HEK293T (cell line): ENCODE results near the gene CTTNBP2.

ENCODE experiments used
- CTCF ChIA-PET: fragments of 350-600 bp; formaldehyde crosslinking; extraction: SDS; loops from one replicate; lab custom pipeline; 2021; ENCODE audit warnings: antibody characterized with exemption, inconsistent platforms; lab: Yijun Ruan, JAX
- POLR2A ChIA-PET: fragments of 350-600 bp; formaldehyde crosslinking; extraction: SDS; loops from one replicate; lab custom pipeline; 2020; ENCODE audit warnings: antibody characterized with exemption, inconsistent platforms; lab: Yijun Ruan, JAX
- DNase-seq: peaks from one replicate; pipeline ENCODE4 v3.0.0; 2012; ENCODE audit warnings: mixed read lengths; ENCODE audit errors: extremely low spot score
- ARNT ChIP-seq: fragments of 450-650 bp; IDR thresholded peaks from 2 replicates; pipeline ENCODE4 v1.6.1; 2017; ENCODE audit warnings: mild to moderate bottlenecking
- BHLHE40 ChIP-seq: fragments of 450-650 bp; IDR thresholded peaks from 2 replicates; pipeline ENCODE4 v1.6.1; 2016; ENCODE audit warnings: mild to moderate bottlenecking, moderate library complexity, borderline replicate concordance
- CTBP1 ChIP-seq: fragments of 450-650 bp; IDR thresholded peaks from 2 replicates; pipeline ENCODE4 v1.6.1; 2016; ENCODE audit warnings: borderline replicate concordance
- ELF4 ChIP-seq: fragments of 450-650 bp; IDR thresholded peaks from 2 replicates; pipeline ENCODE4 v1.6.1; 2017; ENCODE audit warnings: antibody characterized with exemption
- FOXA1 ChIP-seq: fragments of 450-650 bp; IDR thresholded peaks from 2 replicates; pipeline ENCODE4 v1.6.1; 2016; ENCODE audit warnings: mild to moderate bottlenecking
- FOXK2 ChIP-seq: fragments of 450-650 bp; IDR thresholded peaks from 2 replicates; pipeline ENCODE4 v1.6.1; 2016; ENCODE audit warnings: mild to moderate bottlenecking
- FOXM1 ChIP-seq: fragments of 450-650 bp; IDR thresholded peaks from 2 replicates; pipeline ENCODE4 v1.6.1; 2017; ENCODE audit warnings: mild to moderate bottlenecking, borderline replicate concordance
- HDGF ChIP-seq: fragments of 450-650 bp; IDR thresholded peaks from 2 replicates; pipeline ENCODE4 v1.6.1; 2017; ENCODE audit warnings: antibody characterized with exemption, borderline replicate concordance
- L3MBTL2 ChIP-seq: fragments of 450-650 bp; conservative IDR thresholded peaks from 2 replicates; pipeline ENCODE4 v1.6.1; 2016; ENCODE audit warnings: mild to moderate bottlenecking
- LEF1 ChIP-seq: fragments of 450-650 bp; IDR thresholded peaks from 2 replicates; pipeline ENCODE4 v1.6.1; 2017; ENCODE audit warnings: mild to moderate bottlenecking, borderline replicate concordance
- NFRKB ChIP-seq: fragments of 450-650 bp; IDR thresholded peaks from 2 replicates; pipeline ENCODE4 v1.6.1; 2016; ENCODE audit warnings: mild to moderate bottlenecking, moderate library complexity
- SP1 ChIP-seq: fragments of 450-650 bp; IDR thresholded peaks from 2 replicates; pipeline ENCODE4 v1.6.1; 2017
- SUZ12 ChIP-seq: fragments of 450-650 bp; IDR thresholded peaks from 2 replicates; pipeline ENCODE4 v1.6.1; 2016; ENCODE audit warnings: mild to moderate bottlenecking
- TARDBP ChIP-seq: fragments of 450-650 bp; IDR thresholded peaks from 2 replicates; pipeline ENCODE4 v1.6.1; 2016
- ZNF384 ChIP-seq: fragments of 450-650 bp; IDR thresholded peaks from 2 replicates; pipeline ENCODE4 v1.6.1; 2016
- TF ChIP-seq, protein P1 (sequence below): fragments of 450-650 bp; IDR thresholded peaks from 2 replicates; pipeline ENCODE4 v1.6.1; 2016

CTTNBP2 gene

DNA sequence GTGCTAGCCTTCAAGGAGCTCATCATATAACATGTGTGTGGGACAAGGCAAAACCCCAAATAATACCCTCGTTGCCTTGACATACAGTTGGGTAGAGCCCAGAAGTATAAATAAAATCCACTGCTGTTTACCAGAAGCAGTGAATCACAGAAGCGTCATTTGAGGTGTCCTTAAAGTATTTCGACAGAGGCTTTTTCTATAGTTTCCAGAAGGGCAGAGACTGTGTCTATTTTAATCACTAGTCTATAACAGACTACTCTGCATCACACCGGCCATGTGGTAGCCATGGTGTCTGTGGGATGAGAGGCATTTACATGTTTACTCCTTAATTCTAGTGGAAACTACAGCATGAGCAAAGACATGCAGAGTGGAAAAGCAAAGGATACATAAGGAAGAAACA, 131.3 kb downstream of the CTTNBP2 start:
- TF ChIP-seq L3MBTL2 (no peak), FOXA1 (no peak), CTBP1 (no peak), BHLHE40 (no peak), HDGF (no peak), ZNF384 (no peak), FOXK2 (no peak), LEF1 (no peak), TARDBP (no peak), ARNT (no peak), NFRKB (no peak), FOXM1 (no peak)
- TF ChIP-seq, protein P1, sequence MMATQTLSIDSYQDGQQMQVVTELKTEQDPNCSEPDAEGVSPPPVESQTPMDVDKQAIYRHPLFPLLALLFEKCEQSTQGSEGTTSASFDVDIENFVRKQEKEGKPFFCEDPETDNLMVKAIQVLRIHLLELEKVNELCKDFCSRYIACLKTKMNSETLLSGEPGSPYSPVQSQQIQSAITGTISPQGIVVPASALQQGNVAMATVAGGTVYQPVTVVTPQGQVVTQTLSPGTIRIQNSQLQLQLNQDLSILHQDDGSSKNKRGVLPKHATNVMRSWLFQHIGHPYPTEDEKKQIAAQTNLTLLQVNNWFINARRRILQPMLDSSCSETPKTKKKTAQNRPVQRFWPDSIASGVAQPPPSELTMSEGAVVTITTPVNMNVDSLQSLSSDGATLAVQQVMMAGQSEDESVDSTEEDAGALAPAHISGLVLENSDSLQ: no peak
- no peak for DNase-seq
- ChIA-PET CTCF (no interaction called here), POLR2A (no interaction called here)

DNA sequence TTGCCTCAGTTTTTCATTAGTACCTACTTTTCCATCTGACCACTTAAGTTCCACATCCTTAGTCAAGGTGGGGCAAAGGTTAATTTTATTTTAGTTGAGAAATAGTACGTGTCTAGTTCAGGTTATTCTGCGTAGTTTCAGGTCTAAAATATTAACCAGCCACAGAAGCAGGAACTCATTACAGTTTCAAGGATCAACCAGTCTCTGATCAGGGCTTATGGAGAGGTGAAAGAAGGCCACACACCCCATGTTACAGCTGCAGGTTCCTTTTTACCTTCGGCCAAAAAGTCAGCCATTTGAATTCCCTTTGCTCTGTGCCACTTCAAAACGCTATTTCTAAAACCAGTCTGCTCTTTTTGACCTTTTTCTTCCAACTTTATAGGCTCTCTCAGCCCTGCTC, 134.2 kb downstream of the CTTNBP2 start:
- no peak for TF ChIP-seq LEF1
- TF ChIP-seq SUZ12: no peak
- no peak for TF ChIP-seq ZNF384
- TF ChIP-seq CTBP1: no peak
- no peak for TF ChIP-seq BHLHE40
- no peak for TF ChIP-seq SP1
- TF ChIP-seq ARNT: no peak
- TF ChIP-seq HDGF: no peak
- CTCF ChIA-PET: no interaction called here
- no peak for DNase-seq
- POLR2A ChIA-PET: no interaction called here

DNA sequence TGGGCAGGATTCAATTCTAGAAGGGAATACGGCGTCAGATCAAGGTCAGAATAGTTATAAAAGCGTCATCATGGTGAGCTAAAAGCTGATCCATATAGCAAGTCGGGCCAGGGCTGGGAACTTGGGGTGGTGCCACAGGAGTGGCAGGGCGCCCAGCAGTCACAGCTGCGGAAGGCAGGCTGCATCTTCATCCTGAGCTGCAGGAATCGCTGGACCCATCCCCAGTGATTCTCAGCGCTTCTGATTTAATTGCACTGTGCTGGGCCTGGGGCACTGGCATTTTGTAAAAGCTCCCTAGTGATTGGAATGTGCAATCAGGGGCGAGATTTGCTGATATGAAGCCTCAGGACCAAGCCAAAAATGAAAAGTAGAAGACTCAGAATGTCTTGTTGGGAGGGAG, 135.3 kb downstream of the CTTNBP2 start:
- no peak for DNase-seq
- ChIA-PET CTCF (interaction anchor here (0.8 kb wide), 1 partner anchor 22 kb away, joined by 3 read pairs; no protein-coding TSS in a partner anchor), POLR2A (no interaction called here)
- TF ChIP-seq TARDBP (no peak), L3MBTL2 (no peak), ELF4 (no peak), HDGF (no peak), NFRKB (no peak), BHLHE40 (no peak), SP1 (no peak), ZNF384 (no peak), FOXA1 (no peak), CTBP1 (no peak), FOXM1 (no peak), ARNT (no peak), FOXK2 (no peak), LEF1 (no peak), SUZ12 (no peak)
- TF ChIP-seq, protein P1: no peak

DNA sequence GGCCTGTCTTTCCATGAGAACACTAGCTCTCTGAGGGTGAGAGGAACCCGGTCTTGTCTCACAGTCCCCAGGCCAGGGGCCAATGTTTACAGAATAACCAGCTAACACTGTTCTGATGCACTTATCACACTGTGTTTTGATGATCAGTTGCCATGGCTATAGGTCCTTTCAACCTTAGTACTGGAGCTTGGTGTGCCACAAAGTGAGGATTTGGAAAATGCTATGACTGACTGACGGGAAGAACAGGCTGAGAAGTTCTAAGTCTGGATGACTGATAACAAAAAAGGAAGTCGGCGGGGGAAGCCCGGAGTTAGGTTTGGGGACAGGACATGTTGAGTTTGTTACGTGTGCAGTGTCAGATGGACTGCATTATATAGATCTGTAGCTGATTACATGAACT, 141.8 kb downstream of the CTTNBP2 start:
- TF ChIP-seq LEF1: no peak
- no peak for TF ChIP-seq NFRKB
- TF ChIP-seq, protein P1: no peak
- no peak for TF ChIP-seq BHLHE40
- no peak for TF ChIP-seq ARNT
- DNase-seq: no peak
- CTCF ChIA-PET: interaction anchor here (0.8 kb wide), 1 partner anchor 15 kb away, joined by 5 read pairs; no protein-coding TSS in a partner anchor
- POLR2A ChIA-PET: no interaction called here

DNA sequence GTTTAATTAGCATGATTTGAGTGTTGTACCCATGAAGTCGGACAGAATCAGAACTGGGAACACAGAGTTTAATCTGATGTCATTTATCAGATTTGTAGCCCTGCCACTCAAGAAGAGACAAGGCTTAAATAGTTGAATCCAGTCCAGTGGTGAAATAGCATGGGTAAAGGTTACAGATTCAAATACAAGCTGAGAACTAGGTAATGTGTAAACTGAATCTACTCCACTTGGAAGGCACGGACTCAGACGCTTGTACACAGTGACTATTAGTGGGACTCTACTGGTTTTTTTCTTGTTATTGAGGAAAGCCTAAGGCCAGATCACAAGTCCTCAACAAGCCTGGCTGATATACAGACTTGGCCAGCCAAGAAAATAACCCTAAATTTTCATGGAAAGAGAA, 142.9 kb downstream of the CTTNBP2 start:
- POLR2A ChIA-PET: no interaction called here
- DNase-seq: no peak
- no peak for TF ChIP-seq FOXK2
- TF ChIP-seq HDGF: no peak
- TF ChIP-seq SUZ12: no peak
- TF ChIP-seq FOXA1: no peak
- TF ChIP-seq CTBP1: no peak
- TF ChIP-seq ARNT: no peak
- no peak for TF ChIP-seq BHLHE40
- TF ChIP-seq, protein P1: no peak
- TF ChIP-seq ELF4: no peak
- CTCF ChIA-PET: no interaction called here

DNA sequence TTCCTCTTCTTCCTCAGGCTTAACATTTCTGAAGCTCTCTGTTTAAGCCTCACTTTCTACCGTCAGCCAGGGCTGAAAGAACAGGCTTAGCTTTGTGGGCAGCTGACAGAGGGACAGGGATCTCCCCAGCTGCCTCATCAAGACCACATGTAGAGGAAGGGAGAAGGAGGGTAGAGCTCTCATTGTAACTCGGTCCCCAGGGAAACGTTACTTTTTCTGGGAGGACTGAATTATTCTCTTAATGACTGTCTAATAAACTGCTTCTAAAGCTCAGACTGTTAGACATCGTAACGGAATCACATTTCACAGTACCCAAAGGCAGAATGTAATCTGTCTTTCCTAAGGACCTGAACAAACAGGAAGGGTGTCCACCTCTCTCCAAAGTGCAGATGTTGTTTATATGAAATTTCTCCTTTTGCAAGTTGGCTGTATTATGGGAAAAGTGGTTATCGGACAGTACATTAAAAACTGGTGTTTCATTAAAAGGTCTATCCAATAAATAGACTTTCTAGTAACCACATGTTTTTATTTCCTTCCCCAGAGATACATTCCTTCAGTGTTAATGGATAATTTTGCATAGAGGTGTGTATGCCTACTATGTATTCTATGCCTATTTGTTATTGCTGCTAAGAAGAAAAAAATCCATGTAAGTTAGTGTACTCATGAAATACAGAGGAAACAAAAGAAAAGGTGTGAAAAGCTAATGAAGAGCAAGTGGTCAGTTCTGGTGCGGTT, 144.2 kb downstream of the CTTNBP2 start:
- TF ChIP-seq, protein P1: no peak
- TF ChIP-seq L3MBTL2 (no peak), NFRKB (no peak), CTBP1 (no peak), FOXM1 (no peak), BHLHE40 (no peak), ZNF384 (no peak), FOXA1 (no peak), LEF1 (no peak), TARDBP (no peak), HDGF (no peak), ELF4 (no peak), FOXK2 (no peak)
- DNase-seq: no peak
- ChIA-PET CTCF (interaction anchor here (0.7 kb wide), 1 partner anchor 8 kb away, joined by 3 read pairs; no protein-coding TSS in a partner anchor), POLR2A (no interaction called here)
